GM21825 (cell line): ENCODE results near the gene AEBP1.

ENCODE experiments used
- ATAC-seq: cut with Tn5 transposase; IDR thresholded peaks from one replicate; pipeline ENCODE4 v1.9.1; 2021; ENCODE audit warnings: mild to moderate bottlenecking, moderate library complexity; ENCODE audit not compliant: unreplicated experiment

The AEBP1 gene

GRCh38 chr7:44103923-44104859 lies at the start of gene AEBP1:
TSS of gene AEBP1 (plus strand) at chr7:44104345. CDS start at chr7:44104666, 321 bp downstream.
- ATAC-seq, result no peak

- ATAC-seq, result no peak
These were observed 47.5 kb upstream of the AEBP1 start for GRCh38 chr7:44056681-44057080.

- ATAC-seq, result no peak
These were observed 46.8 kb upstream of the AEBP1 start for GRCh38 chr7:44057181-44057848.

- ATAC-seq, result no peak
These were observed 46.0 kb upstream of the AEBP1 start for GRCh38 chr7:44057849-44058758.

GRCh38 chr7:44058759-44059218 lies 45.4 kb upstream of the AEBP1 start:
- ATAC-seq, result no peak

- no peak for ATAC-seq
These were observed 44.7 kb upstream of the AEBP1 start for GRCh38 chr7:44059219-44060090.

GRCh38 chr7:44060091-44060947 lies 43.8 kb upstream of the AEBP1 start:
- ATAC-seq, result no peak

GRCh38 chr7:44060948-44061644 lies 43.0 kb upstream of the AEBP1 start:
- no peak for ATAC-seq

GRCh38 chr7:44061645-44062179 lies 42.4 kb upstream of the AEBP1 start:
- no peak for ATAC-seq

GRCh38 chr7:44062180-44062902 lies 41.8 kb upstream of the AEBP1 start:
- no peak for ATAC-seq

- ATAC-seq, result no peak
These were observed 41.2 kb upstream of the AEBP1 start for GRCh38 chr7:44062903-44063295.

- ATAC-seq, result no peak
These were observed 40.6 kb upstream of the AEBP1 start for GRCh38 chr7:44063547-44063893.

- no peak for ATAC-seq
These were observed 40.1 kb upstream of the AEBP1 start for GRCh38 chr7:44063894-44064651.

GRCh38 chr7:44064791-44065430 lies 39.2 kb upstream of the AEBP1 start:
- ATAC-seq, result no peak

- ATAC-seq, result no peak
These were observed 38.6 kb upstream of the AEBP1 start, which contains the start of gene PGAM2 for GRCh38 chr7:44065431-44066110. TSS of gene PGAM2 (minus strand) at chr7:44065567. CDS start at chr7:44065529, 38 bp downstream.

- ATAC-seq, result no peak
These were observed 38.1 kb upstream of the AEBP1 start for GRCh38 chr7:44066111-44066460.
